ENCODE measurements around the gene VPS37C.

DNA sequence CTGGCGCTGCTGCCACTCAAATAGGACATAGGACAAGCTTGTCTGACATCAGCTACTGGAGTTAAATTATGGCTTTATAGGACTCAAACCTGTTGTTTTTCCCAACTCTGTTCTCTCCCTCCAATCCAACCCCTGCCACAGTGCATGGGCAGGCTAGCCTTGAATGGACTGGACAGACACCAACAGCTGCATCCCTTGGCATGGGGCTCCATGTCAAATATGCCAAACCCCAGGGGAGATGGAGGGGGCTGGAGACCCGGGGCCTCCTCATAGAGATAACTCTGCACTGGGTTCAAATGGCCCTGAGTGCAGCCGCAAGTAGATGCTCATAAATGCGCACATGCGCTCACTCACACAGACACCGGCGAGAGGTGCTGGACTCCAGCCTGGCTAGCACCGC, 30.0 kb downstream of the VPS37C start:
- TF ChIP-seq, protein P1, sequence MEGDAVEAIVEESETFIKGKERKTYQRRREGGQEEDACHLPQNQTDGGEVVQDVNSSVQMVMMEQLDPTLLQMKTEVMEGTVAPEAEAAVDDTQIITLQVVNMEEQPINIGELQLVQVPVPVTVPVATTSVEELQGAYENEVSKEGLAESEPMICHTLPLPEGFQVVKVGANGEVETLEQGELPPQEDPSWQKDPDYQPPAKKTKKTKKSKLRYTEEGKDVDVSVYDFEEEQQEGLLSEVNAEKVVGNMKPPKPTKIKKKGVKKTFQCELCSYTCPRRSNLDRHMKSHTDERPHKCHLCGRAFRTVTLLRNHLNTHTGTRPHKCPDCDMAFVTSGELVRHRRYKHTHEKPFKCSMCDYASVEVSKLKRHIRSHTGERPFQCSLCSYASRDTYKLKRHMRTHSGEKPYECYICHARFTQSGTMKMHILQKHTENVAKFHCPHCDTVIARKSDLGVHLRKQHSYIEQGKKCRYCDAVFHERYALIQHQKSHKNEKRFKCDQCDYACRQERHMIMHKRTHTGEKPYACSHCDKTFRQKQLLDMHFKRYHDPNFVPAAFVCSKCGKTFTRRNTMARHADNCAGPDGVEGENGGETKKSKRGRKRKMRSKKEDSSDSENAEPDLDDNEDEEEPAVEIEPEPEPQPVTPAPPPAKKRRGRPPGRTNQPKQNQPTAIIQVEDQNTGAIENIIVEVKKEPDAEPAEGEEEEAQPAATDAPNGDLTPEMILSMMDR (IDR thresholded peaks at IDR 0.05) = no peak
- TF ChIP-seq POLR2A (IDR thresholded peaks at IDR 0.05) = no peak

Measured in ovary (tissue), 3 donors.